Prostate gland (tissue), 2 donors: ENCODE results near the gene NFATC1. TPM values are rescaled to one million over a fixed set of nuclear protein-coding genes. Genes with fewer than 3 reads are reported as not detected.
"Not testable (repeated sequence)": the region's sequence is repeated elsewhere in the genome, so short reads cannot be mapped to it uniquely, and the experiment has no call there.

Experiments
- DNase-seq: peaks from one replicate; pipeline ENCODE4 v3.0.0-alpha.2; 2019; ENCODE audit warnings: low spot score
- H3K27ac ChIP-seq, 2 donors: fragments of 200-600 bp; sonication (generic); 2 replicates each; pipeline ENCODE4 v1.5.1; 2017 to 2019
- H3K27me3 ChIP-seq: fragments of 200-600 bp; sonication (generic); replicated peaks from 2 replicates; pipeline ENCODE4 v1.5.1; 2019; ENCODE audit not compliant: insufficient read depth
- H3K36me3 ChIP-seq, 2 donors: fragments of 200-600 bp; sonication (generic); 1 replicate in 1 of 2; 2 replicates in 1 of 2; pipeline versions ENCODE4 v1.5.1 to v1.8.1; 2017 to 2019
- H3K4me1 ChIP-seq: fragments of 200-600 bp; sonication (generic); replicated peaks from 2 replicates; pipeline ENCODE4 v1.5.1; 2019
- H3K4me3 ChIP-seq, 2 donors: fragments of 200-600 bp; sonication (generic); 2 replicates each; pipeline ENCODE4 v1.5.1; 2017 to 2019
- H3K9me3 ChIP-seq: fragments of 200-600 bp; sonication (generic); 2 replicates; pipeline ENCODE4 v1.5.1; 2017
- CTCF ChIP-seq, 4 experiments: fragments of 200-600 bp in 2 of 4; fragments of 450-650 bp in 2 of 4; sonication (generic) in 2 of 4; IDR thresholded peaks; 1 replicate in 3 of 4; 2 replicates in 1 of 4; pipeline ENCODE4 v1.5.1; 2016 to 2019; ENCODE audit warnings: antibody characterized with exemption in 4 of 4, mild to moderate bottlenecking in 2 of 4, moderate library complexity in 2 of 4
- POLR2A ChIP-seq: fragments of 450-650 bp; IDR thresholded peaks from one replicate; pipeline ENCODE4 v1.6.1; 2016; ENCODE audit warnings: antibody characterized with exemption, mild to moderate bottlenecking
- POLR2AphosphoS5 ChIP-seq: sonication (generic); formaldehyde crosslinking; IDR thresholded peaks from one replicate; pipeline ENCODE4 v1.6.1; 2017; ENCODE audit warnings: antibody characterized with exemption
- WGBS: methylation state at CpG from one replicate; pipeline ENCODE4 v1.1.5; 2018; 5-methylcytosine and 5-hydroxymethylcytosine counted together
- intact Hi-C: fragments of 100-400 bp; cut with DNase I; formaldehyde crosslinking; loops from one replicate; pipeline ENCODE4 v1.14.2; 2022
- total RNA-seq, 2 donors: library from RNA; depleted of rRNA; stranded (reverse); fragments of >200 nt; gene quantifications; one replicate each; pipeline ENCODE4 v1.1.0, GENCODE V29; 2016

Gene NFATC1
- total RNA-seq, 2 donors from 2014 or later = 16.8 to 24.6 TPM

DNA sequence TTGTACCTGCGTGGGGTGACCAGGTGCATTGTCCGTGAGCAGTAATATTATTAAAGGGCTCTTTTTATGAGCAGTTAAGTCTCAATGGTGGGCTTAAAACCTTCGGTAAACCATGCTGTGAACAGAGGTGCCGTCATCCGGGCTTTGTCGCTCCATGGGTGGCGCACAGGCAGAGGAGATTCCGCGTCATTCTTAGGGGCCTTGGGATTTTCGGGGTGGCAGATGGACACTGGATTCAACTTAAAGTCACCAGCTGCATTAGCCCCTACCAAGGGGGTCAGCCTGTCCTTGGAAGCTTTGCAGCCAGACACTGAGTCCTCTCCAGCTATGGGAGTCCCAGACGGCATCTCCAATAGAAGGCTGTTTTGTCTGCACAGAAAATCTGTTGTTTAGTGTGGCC, 107.7 kb downstream of the NFATC1 start:
- Histone ChIP-seq H3K27me3 (no peaks in the 10 kb centered on the region), H3K36me3 (no peaks in the 10 kb centered on the region), H3K27ac (no peak overlapping the region), H3K9me3 (no peaks in the 10 kb centered on the region), H3K4me3 (no peak overlapping the region), H3K4me1 (peaks cover 4% of the 10 kb centered on the region)
- intact Hi-C loops = no loop called here
- TF ChIP-seq POLR2AphosphoS5 (no peak), POLR2A (no peak), CTCF (IDR thresholded peaks at IDR 0.05) (no peak)
- 91% methylated on average over 11 of the region's 11 CpGs for WGBS
- DNase-seq = no peak

DNA sequence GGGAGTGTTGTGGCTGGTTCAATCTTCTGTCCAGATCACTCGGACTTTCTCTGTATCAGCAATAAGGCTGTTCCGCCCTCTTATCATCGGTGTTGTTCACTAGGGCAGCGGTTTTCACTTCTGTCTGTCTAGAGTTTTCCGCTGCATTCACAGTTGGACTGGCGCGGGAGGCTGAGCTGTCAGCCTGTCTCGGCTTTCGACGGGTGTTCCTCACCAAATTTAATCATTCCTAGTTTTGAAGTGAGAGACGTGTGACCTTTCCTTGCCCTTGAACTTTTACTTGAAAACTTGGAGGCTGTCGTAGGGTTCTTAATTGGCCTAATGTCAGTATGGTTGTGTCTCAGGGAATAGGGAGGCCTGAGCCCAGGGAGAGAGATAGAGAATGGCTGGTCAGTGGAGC, 108.3 kb downstream of the NFATC1 start:
- WGBS = 96% methylated on average over 12 of the region's 12 CpGs
- intact Hi-C loops = no loop called here

DNA sequence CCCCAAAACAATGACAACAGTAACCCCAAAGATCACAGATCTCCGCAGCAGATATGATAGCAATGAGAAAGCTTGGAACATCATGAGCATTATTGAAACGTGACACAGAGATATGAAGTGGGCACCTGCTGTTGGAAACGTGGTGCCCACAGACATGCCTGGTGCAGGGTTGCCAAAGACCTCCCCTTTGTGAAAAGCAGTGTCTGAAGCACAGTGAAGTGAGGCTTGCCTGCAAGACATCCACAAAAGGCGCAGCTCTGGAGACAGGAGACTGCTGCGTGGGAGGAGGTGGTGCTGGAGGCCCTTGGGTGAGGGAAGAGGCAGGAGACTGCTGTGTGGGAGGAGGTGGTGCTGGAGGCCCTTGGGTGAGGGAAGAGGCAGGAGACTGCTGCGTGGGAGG, 108.8 kb downstream of the NFATC1 start:
- H3K27me3 ChIP-seq, intact Hi-C loops, H3K9me3 ChIP-seq, H3K27ac ChIP-seq, H3K4me3 ChIP-seq, DNase-seq, H3K36me3 ChIP-seq, H3K4me1 ChIP-seq: not testable (repeated sequence)
- WGBS = 65% methylated on average over 6 of the region's 6 CpGs

More for the DNA sequence above, 108.3 kb downstream of the NFATC1 start:
- no peaks in the 10 kb centered on the region for H3K9me3 ChIP-seq
- H3K27ac ChIP-seq = no peak overlapping the region
- no peaks in the 10 kb centered on the region for H3K36me3 ChIP-seq
- no peak for TF ChIP-seq POLR2A
- TF ChIP-seq CTCF (IDR thresholded peaks at IDR 0.05) = no peak
- TF ChIP-seq POLR2AphosphoS5 = no peak
- no peak overlapping the region for H3K4me3 ChIP-seq
- DNase-seq = no peak
- peaks cover 4% of the 10 kb centered on the region for H3K4me1 ChIP-seq
- no peaks in the 10 kb centered on the region for H3K27me3 ChIP-seq

- H3K27ac ChIP-seq, H3K27me3 ChIP-seq, H3K9me3 ChIP-seq, DNase-seq, H3K36me3 ChIP-seq, H3K4me3 ChIP-seq, intact Hi-C loops, H3K4me1 ChIP-seq: not testable (repeated sequence)
- WGBS = 78% methylated on average over 3 of the region's 3 CpGs
Measured at GRCh38 chr18:79505465-79505864, 109.7 kb downstream of the NFATC1 start.

GRCh38 chr18:79506191-79507075, 110.7 kb downstream of the NFATC1 start:
- peaks cover 4% of the 10 kb centered on the region for H3K4me1 ChIP-seq
- no peak for TF ChIP-seq POLR2AphosphoS5
- TF ChIP-seq CTCF (IDR thresholded peaks at IDR 0.05) = no peak
- no peak for TF ChIP-seq POLR2A

GRCh38 chr18:79507076-79507545, 111.4 kb downstream of the NFATC1 start:
- no peaks in the 10 kb centered on the region for H3K36me3 ChIP-seq
- peak overlapping the region; percentile 24 to 35 for H3K4me3 ChIP-seq
- peaks cover 4% of the 10 kb centered on the region for H3K4me1 ChIP-seq
- no peaks in the 10 kb centered on the region for H3K9me3 ChIP-seq
- TF ChIP-seq CTCF (IDR thresholded peaks at IDR 0.05) (no peak), POLR2AphosphoS5 (no peak), POLR2A (no peak)
- peak overlapping the region; percentile 77 to 80 for H3K27ac ChIP-seq
- intact Hi-C loops = no loop called here
- WGBS = 9% methylated on average over 24 of the region's 24 CpGs
- H3K27me3 ChIP-seq = no peaks in the 10 kb centered on the region
- DNase-seq = peak; percentile 46

More at GRCh38 chr18:79506191-79507075, 110.7 kb downstream of the NFATC1 start:
- intact Hi-C loops = no loop called here
- H3K4me3 ChIP-seq = no peak overlapping the region
- H3K27ac ChIP-seq = peak overlapping the region; percentile 77 to 80
- 70% methylated on average over 20 of the region's 20 CpGs for WGBS
- H3K9me3 ChIP-seq = no peaks in the 10 kb centered on the region
- no peak for DNase-seq
- no peaks in the 10 kb centered on the region for H3K36me3 ChIP-seq
- H3K27me3 ChIP-seq = no peaks in the 10 kb centered on the region
